HCT116 (cell line): ENCODE data around the gene IL11RA. TPM values are rescaled to one million over a fixed set of nuclear protein-coding genes. Genes with fewer than 3 reads are reported as not detected.

Experiments used
- ATAC-seq: fragments of 200-7000 bp; cut with Tn5 transposase; 2 replicates; pipeline ENCODE4 v1.9.1; 2020; ENCODE audit warnings: mild to moderate bottlenecking, moderate library complexity
- BruUV-seq: library from RNA; stranded (reverse); fragments of 400-500 nt; replicated peaks from 2 replicates; lab custom pipeline; 2021; lab: Mats Ljungman, UMichigan
- CTCF ChIA-PET: fragments of 300-600 bp; sonication (Branson Sonifier 250); formaldehyde crosslinking; loops from one replicate; lab custom pipeline; 2021; ENCODE audit warnings: antibody characterized with exemption; lab: Charles Lee
- POLR2A ChIA-PET: fragments of 300-600, 350-600 bp; sonication (Branson Sonifier 250); formaldehyde crosslinking; loops from one replicate; lab custom pipeline; 2021; ENCODE audit warnings: antibody characterized with exemption; lab: Charles Lee
- RAD21 ChIA-PET, 2 experiments: fragments of 300-600 bp; sonication (Branson Sonifier 250); formaldehyde crosslinking; loops; one replicate each; lab custom pipeline; 2023; ENCODE audit warnings: low total read pairs in 2 of 2; ENCODE audit not compliant: uncharacterized antibody in 2 of 2, unreplicated experiment in 2 of 2, low non-redundant PET in 1 of 2; lab: Charles Lee
- DNase-seq: peaks from one replicate; pipeline ENCODE4 v3.0.0-alpha.2; 2010; ENCODE audit warnings: low read depth, low spot score
- H2AFZ ChIP-seq: fragments of 200-600 bp; shearing (Covaris generic), sonication (generic); 2 replicates; pipeline ENCODE4 v1.6.1; 2017; ENCODE audit warnings: low read depth, mixed run types, mixed read lengths, antibody characterized with exemption, low read length; ENCODE audit not compliant: poor library complexity, severe bottlenecking
- H3K27ac ChIP-seq: 2 replicates; pipeline ENCODE4 v1.5.1; 2012; ENCODE audit warnings: low read depth, low read length
- H3K27me3 ChIP-seq: fragments of 200-600 bp; sonication (generic); 2 replicates; pipeline ENCODE4 v1.6.1; 2016; ENCODE audit warnings: mixed run types, low read length, mixed read lengths; ENCODE audit not compliant: insufficient read depth
- H3K36me3 ChIP-seq, 2 experiments: fragments of 200-500 bp in 1 of 2; fragments of 200-600 bp in 1 of 2; sonication (Bioruptor generic) in 1 of 2; sonication (generic) in 1 of 2; 2 replicates each; pipeline versions ENCODE4 v1.5.1 to v1.6.1; 2014 to 2016; ENCODE audit warnings: low read length in 2 of 2, inconsistent platforms in 1 of 2, mixed read lengths in 1 of 2, mixed run types in 1 of 2; ENCODE audit not compliant: insufficient read depth in 2 of 2, control insufficient read depth in 1 of 2
- H3K4me1 ChIP-seq, 2 experiments: fragments of 200-600 bp in 1 of 2; sonication (generic) in 1 of 2; 2 replicates each; pipeline versions ENCODE4 v1.5.1 to v1.6.1; 2012 to 2017; ENCODE audit warnings: low read length in 2 of 2, inconsistent platforms in 1 of 2, mild to moderate bottlenecking in 1 of 2, mixed read lengths in 1 of 2, mixed run types in 1 of 2, moderate library complexity in 1 of 2; ENCODE audit not compliant: insufficient read depth in 2 of 2, control insufficient read depth in 1 of 2
- H3K4me2 ChIP-seq: fragments of 200-600 bp; sonication (generic); 2 replicates; pipeline ENCODE4 v1.6.1; 2017; ENCODE audit warnings: mixed run types, low read length, mixed read lengths
- H3K4me3 ChIP-seq, 2 experiments: fragments of 200-600 bp in 1 of 2; sonication (generic) in 1 of 2; replicated peaks in 1 of 2; 2 replicates each; pipeline ENCODE4 v1.5.1; 2011 to 2016; ENCODE audit warnings: low read length in 2 of 2, control low read depth in 1 of 2, low read depth in 1 of 2, mild to moderate bottlenecking in 1 of 2, mixed read lengths in 1 of 2, mixed run types in 1 of 2
- H3K79me2 ChIP-seq: fragments of 200-600 bp; sonication (generic); 2 replicates; pipeline ENCODE4 v1.6.1; 2017; ENCODE audit warnings: mild to moderate bottlenecking, mixed run types, low read length, moderate library complexity, mixed read lengths; ENCODE audit not compliant: insufficient read depth
- H3K9ac ChIP-seq: fragments of 200-600 bp; sonication (generic); 2 replicates; pipeline ENCODE4 v1.6.1; 2016; ENCODE audit warnings: low read length, mixed read lengths
- H3K9me2 ChIP-seq: fragments of 200-600 bp; sonication (generic), shearing (Covaris generic); 2 replicates; pipeline ENCODE4 v1.6.1; 2017; ENCODE audit warnings: mixed run types, mild to moderate bottlenecking, moderate library complexity; ENCODE audit not compliant: insufficient read depth
- H3K9me3 ChIP-seq, 2 experiments: fragments of 200-500 bp in 1 of 2; fragments of 200-600 bp in 1 of 2; sonication (Bioruptor generic) in 1 of 2; sonication (generic) in 1 of 2; 2 replicates each; pipeline ENCODE4 v1.6.1; 2014 to 2017; ENCODE audit warnings: low read length in 2 of 2, mixed read lengths in 2 of 2, inconsistent platforms in 1 of 2, low read depth in 1 of 2, mild to moderate bottlenecking in 1 of 2, mixed run types in 1 of 2, moderate library complexity in 1 of 2; ENCODE audit not compliant: control insufficient read depth in 1 of 2, insufficient read depth in 1 of 2
- H4K20me1 ChIP-seq: fragments of 200-600 bp; sonication (generic), shearing (Covaris generic); 2 replicates; pipeline ENCODE4 v1.6.1; 2017; ENCODE audit warnings: mixed run types, mild to moderate bottlenecking, moderate library complexity; ENCODE audit not compliant: insufficient read depth
- EGR1 ChIP-seq: IDR thresholded peaks from 2 replicates; pipeline ENCODE4 v1.6.1; 2012; ENCODE audit warnings: low read depth
- ELF1 ChIP-seq: IDR thresholded peaks from 2 replicates; pipeline ENCODE4 v1.6.1; 2012; ENCODE audit warnings: low read depth, borderline replicate concordance
- EZH2 ChIP-seq: fragments of 200-600 bp; sonication (generic); IDR thresholded peaks from 2 replicates; pipeline ENCODE4 v1.6.1; 2017; ENCODE audit warnings: antibody characterized with exemption, mixed run types
- SIN3A ChIP-seq: IDR thresholded peaks from 2 replicates; pipeline ENCODE4 v1.6.1; 2012; ENCODE audit warnings: low read depth
- SP1 ChIP-seq: IDR thresholded peaks from 2 replicates; pipeline ENCODE4 v1.6.1; 2012; ENCODE audit warnings: low read depth
- TCF7L2 ChIP-seq: IDR thresholded peaks from 2 replicates; pipeline ENCODE4 v1.7.0; 2011; ENCODE audit warnings: borderline replicate concordance, inconsistent platforms; ENCODE audit not compliant: insufficient read depth, insufficient read length; ENCODE audit errors: extremely low read depth
- intact Hi-C: fragments of 100-400 bp; cut with micrococcal nuclease; formaldehyde crosslinking; loops from 2 replicates; pipeline ENCODE4 v1.10.0; 2022
- total RNA-seq: library from RNA; stranded (reverse); gene quantifications from one replicate; pipeline ENCODE4 v1.2.1, GENCODE V29; 2021; ENCODE audit not compliant: unreplicated experiment
- TF ChIP-seq, protein P1 (sequence below): IDR thresholded peaks from 2 replicates; pipeline ENCODE4 v1.6.1; 2012
- TF ChIP-seq, protein P2 (sequence below): IDR thresholded peaks from 2 replicates; pipeline ENCODE4 v1.6.1; 2012
- TF ChIP-seq, protein P3 (sequence below): IDR thresholded peaks from 2 replicates; pipeline ENCODE4 v1.6.1; 2012; ENCODE audit warnings: low read depth
- TF ChIP-seq, protein P4 (sequence below), 3 experiments: fragments of 200-600 bp in 1 of 3; sonication (generic) in 1 of 3; IDR thresholded peaks in 2 of 3; conservative IDR thresholded peaks in 1 of 3; 2 replicates each; pipeline ENCODE4 v1.5.1; 2012 to 2017; ENCODE audit warnings: low read depth in 2 of 3, low read length in 2 of 3, antibody characterized with exemption in 1 of 3, borderline replicate concordance in 1 of 3, control low read depth in 1 of 3, mild to moderate bottlenecking in 1 of 3, mixed read lengths in 1 of 3, mixed run types in 1 of 3, moderate library complexity in 1 of 3; ENCODE audit not compliant: insufficient read depth in 1 of 3

Gene IL11RA
- total RNA-seq, 1 experiment from 2014 or later: 10.6 TPM

DNA sequence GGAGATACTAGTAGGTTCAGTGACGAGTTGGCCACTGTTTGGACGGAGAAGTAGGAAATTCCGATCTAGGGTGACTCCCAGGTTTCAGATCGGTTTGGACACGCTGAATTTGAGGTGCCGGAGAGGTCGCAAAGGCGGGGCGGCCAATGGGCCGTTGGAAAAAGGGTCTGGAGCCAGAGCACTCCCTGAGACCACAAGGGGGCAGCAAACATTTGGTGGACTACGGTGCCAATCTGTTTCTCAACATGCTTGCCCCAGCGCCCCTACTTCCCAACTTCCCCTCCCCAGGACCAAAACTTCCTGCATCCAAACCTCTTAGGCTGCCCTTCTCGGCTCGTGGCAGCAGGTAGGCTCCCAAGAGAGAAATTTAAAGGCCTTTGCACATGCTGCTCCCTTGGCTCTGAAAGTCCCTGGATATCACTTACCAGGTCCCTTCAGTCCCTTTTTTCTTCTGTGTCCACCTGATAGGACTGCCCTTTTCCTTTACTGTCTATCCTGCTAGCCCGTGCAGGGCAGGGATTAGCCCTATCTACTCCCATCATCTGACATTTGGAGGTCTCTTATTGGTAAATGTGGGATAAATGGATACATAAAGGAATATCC lies 39.1 kb upstream of the IL11RA start (continued):
- TF ChIP-seq, protein P1, sequence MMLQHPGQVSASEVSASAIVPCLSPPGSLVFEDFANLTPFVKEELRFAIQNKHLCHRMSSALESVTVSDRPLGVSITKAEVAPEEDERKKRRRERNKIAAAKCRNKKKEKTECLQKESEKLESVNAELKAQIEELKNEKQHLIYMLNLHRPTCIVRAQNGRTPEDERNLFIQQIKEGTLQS: no peak
- TF ChIP-seq SIN3A (no peak), ELF1 (no peak)

DNA sequence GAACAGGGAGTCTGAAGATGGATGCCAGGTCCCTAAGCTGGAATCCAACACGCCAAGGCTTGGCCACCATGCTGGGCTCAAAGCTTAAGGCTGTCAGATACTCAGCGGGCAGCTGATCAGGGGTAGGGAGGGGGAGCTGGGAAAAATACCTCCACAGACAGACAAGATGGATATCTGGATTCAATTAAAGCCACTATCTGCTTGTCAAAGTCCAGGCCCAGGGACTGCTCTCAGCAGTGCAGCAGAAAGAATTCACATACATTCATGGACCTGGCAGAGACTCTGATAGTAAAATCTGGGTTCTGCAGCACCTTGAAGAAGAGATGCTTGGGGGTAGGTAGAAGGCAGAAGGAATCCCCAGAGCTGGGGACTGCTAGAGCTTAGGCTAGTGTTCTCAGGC lies 36.9 kb upstream of the IL11RA start:
- H3K4me1 ChIP-seq: peaks cover 10 to 34% of the 10 kb centered on the region in 2 experiments
- no TSS peak for BruUV-seq
- no peak for TF ChIP-seq EGR1
- TF ChIP-seq EZH2: no peak
- no peak for TF ChIP-seq SIN3A
- TF ChIP-seq, protein P2, sequence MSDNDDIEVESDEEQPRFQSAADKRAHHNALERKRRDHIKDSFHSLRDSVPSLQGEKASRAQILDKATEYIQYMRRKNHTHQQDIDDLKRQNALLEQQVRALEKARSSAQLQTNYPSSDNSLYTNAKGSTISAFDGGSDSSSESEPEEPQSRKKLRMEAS: no peak
- TF ChIP-seq, protein P3, sequence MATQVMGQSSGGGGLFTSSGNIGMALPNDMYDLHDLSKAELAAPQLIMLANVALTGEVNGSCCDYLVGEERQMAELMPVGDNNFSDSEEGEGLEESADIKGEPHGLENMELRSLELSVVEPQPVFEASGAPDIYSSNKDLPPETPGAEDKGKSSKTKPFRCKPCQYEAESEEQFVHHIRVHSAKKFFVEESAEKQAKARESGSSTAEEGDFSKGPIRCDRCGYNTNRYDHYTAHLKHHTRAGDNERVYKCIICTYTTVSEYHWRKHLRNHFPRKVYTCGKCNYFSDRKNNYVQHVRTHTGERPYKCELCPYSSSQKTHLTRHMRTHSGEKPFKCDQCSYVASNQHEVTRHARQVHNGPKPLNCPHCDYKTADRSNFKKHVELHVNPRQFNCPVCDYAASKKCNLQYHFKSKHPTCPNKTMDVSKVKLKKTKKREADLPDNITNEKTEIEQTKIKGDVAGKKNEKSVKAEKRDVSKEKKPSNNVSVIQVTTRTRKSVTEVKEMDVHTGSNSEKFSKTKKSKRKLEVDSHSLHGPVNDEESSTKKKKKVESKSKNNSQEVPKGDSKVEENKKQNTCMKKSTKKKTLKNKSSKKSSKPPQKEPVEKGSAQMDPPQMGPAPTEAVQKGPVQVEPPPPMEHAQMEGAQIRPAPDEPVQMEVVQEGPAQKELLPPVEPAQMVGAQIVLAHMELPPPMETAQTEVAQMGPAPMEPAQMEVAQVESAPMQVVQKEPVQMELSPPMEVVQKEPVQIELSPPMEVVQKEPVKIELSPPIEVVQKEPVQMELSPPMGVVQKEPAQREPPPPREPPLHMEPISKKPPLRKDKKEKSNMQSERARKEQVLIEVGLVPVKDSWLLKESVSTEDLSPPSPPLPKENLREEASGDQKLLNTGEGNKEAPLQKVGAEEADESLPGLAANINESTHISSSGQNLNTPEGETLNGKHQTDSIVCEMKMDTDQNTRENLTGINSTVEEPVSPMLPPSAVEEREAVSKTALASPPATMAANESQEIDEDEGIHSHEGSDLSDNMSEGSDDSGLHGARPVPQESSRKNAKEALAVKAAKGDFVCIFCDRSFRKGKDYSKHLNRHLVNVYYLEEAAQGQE: no peak
- TF ChIP-seq TCF7L2: no peak
- no peak for TF ChIP-seq SP1
- TF ChIP-seq, protein P4, sequence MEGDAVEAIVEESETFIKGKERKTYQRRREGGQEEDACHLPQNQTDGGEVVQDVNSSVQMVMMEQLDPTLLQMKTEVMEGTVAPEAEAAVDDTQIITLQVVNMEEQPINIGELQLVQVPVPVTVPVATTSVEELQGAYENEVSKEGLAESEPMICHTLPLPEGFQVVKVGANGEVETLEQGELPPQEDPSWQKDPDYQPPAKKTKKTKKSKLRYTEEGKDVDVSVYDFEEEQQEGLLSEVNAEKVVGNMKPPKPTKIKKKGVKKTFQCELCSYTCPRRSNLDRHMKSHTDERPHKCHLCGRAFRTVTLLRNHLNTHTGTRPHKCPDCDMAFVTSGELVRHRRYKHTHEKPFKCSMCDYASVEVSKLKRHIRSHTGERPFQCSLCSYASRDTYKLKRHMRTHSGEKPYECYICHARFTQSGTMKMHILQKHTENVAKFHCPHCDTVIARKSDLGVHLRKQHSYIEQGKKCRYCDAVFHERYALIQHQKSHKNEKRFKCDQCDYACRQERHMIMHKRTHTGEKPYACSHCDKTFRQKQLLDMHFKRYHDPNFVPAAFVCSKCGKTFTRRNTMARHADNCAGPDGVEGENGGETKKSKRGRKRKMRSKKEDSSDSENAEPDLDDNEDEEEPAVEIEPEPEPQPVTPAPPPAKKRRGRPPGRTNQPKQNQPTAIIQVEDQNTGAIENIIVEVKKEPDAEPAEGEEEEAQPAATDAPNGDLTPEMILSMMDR (IDR thresholded peaks at IDR 0.05 in 2 of 3, conservative IDR thresholded peaks at IDR 0.05 in 1 of 3; ENCODE audit: borderline replicate concordance in 1 of 3, insufficient read depth in 1 of 3, low read depth in 2 of 3, low read length in 2 of 3): no peak
- no peak overlapping the region for H3K4me2 ChIP-seq
- H3K36me3 ChIP-seq: peaks cover 0 to 9% of the 10 kb centered on the region in 2 experiments; a peak in 2 of 4 replicates
- H3K9me3 ChIP-seq: no peaks in the 10 kb centered on the region
- ChIA-PET RAD21 (no interaction called here), POLR2A (no interaction called here), CTCF (no interaction called here)
- H3K9ac ChIP-seq: no peak overlapping the region
- no peaks in the 10 kb centered on the region for H3K9me2 ChIP-seq
- no peaks in the 10 kb centered on the region for H3K27me3 ChIP-seq
- intact Hi-C loops: no loop called here
- no peak overlapping the region for H3K4me3 ChIP-seq
- ATAC-seq (no peak), DNase-seq (no peak)
- H4K20me1 ChIP-seq: no peaks in the 10 kb centered on the region
- peaks cover 20% of the 10 kb centered on the region for H3K79me2 ChIP-seq
- no peak overlapping the region for H3K27ac ChIP-seq
- no peak overlapping the region for H2AFZ ChIP-seq
